ENCODE data around the gene RAB11FIP4. TPM values are rescaled to one million over a fixed set of nuclear protein-coding genes. Genes with fewer than 3 reads are reported as not detected.
"Not testable (repeated sequence)": the region's sequence is repeated elsewhere in the genome, so short reads cannot be mapped to it uniquely, and the experiment has no call there.

Gene RAB11FIP4
- total RNA-seq (10 to 100 TPM; 16.8 to 19.1 TPM), polyA plus RNA-seq (1 to 10 TPM; 5.2 to 8.9 TPM)
- long read RNA-seq, donor 1, partial matches to known transcripts = 0 of 2 reads
- long read RNA-seq, donor 1, other reads (novel, unspliced or antisense) = 0 of 2 reads
- long read RNA-seq, donor 2, partial matches to known transcripts = 0 of 1 reads
- long read RNA-seq, donor 2, other reads (novel, unspliced or antisense) = 0 of 1 reads
- long read RNA-seq, donor 3 = 0 reads
- long read RNA-seq, donor 4 = 0 reads
- long read RNA-seq, donor 5, full-length matches to known transcripts = 1 of 1 reads
- long read RNA-seq, donor 5, partial matches to known transcripts = 0 of 1 reads
- long read RNA-seq, donor 5, other reads (novel, unspliced or antisense) = 0 of 1 reads

GRCh38 chr17:31391496-31391949 lies at the start of gene RAB11FIP4:
Gene RAB11FIP4 (plus strand): TSS chr17:31391675. CDS start chr17:31391853, 178 bp downstream.
- 1% methylated on average over 65 of the region's 69 CpGs; no CpG with 5 or more reads in 1 of the 2 donors for WGBS, 2 donors
- Histone ChIP-seq H3K4me1 (ENCODE audit: control insufficient read depth in 5 of 5, insufficient read depth in 5 of 5, low read length in 5 of 5) (peaks cover 0 to 5% (median 0%) of the 10 kb centered on the region in 5 donors), H3K9me3 (ENCODE audit: control insufficient read depth in 4 of 4, insufficient read depth in 3 of 4, low read length in 3 of 4) (no peaks in the 10 kb centered on the region), H3K4me3 (peak within 1 kb of the TSS; percentile 36), H3K9ac (ENCODE audit: insufficient read depth in 1 of 2, low read length in 2 of 2) (no peak within 1 kb of the TSS), H3K27me3 (ENCODE audit: control insufficient read depth in 3 of 3, insufficient read depth in 3 of 3, low read length in 2 of 3) (peaks cover 0 to 31% (median 2%) of the 10 kb centered on the region in 3 donors), H3K36me3 (ENCODE audit: control insufficient read depth in 4 of 4, insufficient read depth in 4 of 4, low read length in 4 of 4) (no peaks in the 10 kb centered on the region), H3K27ac (ENCODE audit: low read depth in 1 of 2, low read length in 1 of 2) (no peak within 1 kb of the TSS)
- DNase-seq = peak; percentile 40 to 64 (median 48)
- ATAC-seq (ENCODE audit: insufficient read depth, low FRiP score) = no peak
- TF ChIP-seq, protein P1, sequence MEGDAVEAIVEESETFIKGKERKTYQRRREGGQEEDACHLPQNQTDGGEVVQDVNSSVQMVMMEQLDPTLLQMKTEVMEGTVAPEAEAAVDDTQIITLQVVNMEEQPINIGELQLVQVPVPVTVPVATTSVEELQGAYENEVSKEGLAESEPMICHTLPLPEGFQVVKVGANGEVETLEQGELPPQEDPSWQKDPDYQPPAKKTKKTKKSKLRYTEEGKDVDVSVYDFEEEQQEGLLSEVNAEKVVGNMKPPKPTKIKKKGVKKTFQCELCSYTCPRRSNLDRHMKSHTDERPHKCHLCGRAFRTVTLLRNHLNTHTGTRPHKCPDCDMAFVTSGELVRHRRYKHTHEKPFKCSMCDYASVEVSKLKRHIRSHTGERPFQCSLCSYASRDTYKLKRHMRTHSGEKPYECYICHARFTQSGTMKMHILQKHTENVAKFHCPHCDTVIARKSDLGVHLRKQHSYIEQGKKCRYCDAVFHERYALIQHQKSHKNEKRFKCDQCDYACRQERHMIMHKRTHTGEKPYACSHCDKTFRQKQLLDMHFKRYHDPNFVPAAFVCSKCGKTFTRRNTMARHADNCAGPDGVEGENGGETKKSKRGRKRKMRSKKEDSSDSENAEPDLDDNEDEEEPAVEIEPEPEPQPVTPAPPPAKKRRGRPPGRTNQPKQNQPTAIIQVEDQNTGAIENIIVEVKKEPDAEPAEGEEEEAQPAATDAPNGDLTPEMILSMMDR (IDR thresholded peaks at IDR 0.05; ENCODE audit: control extremely low read depth, extremely low read depth) = no peak

- DNase-seq; H3K4me1 ChIP-seq (ENCODE audit: control insufficient read depth in 5 of 5, insufficient read depth in 5 of 5, low read length in 5 of 5); H3K27ac ChIP-seq (ENCODE audit: low read depth in 1 of 2, low read length in 1 of 2); H3K27me3 ChIP-seq (ENCODE audit: control insufficient read depth in 3 of 3, insufficient read depth in 3 of 3, low read length in 2 of 3); H3K9ac ChIP-seq (ENCODE audit: insufficient read depth in 1 of 2, low read length in 2 of 2); H3K4me3 ChIP-seq; ATAC-seq (ENCODE audit: insufficient read depth, low FRiP score); H3K9me3 ChIP-seq (ENCODE audit: control insufficient read depth in 4 of 4, insufficient read depth in 3 of 4, low read length in 3 of 4): not testable (repeated sequence)
- WGBS, 2 donors = 92 to 95% methylated on average over 15 to 20 of the region's 34 CpGs
- H3K36me3 ChIP-seq (ENCODE audit: control insufficient read depth in 4 of 4, insufficient read depth in 4 of 4, low read length in 4 of 4) = peaks cover 3 to 15% (median 12%) of the 10 kb centered on the region in 4 donors
Observed at GRCh38 chr17:31345191-31345747, 46.2 kb upstream of the RAB11FIP4 start.

- Histone ChIP-seq H3K4me3 (no peak overlapping the region), H3K27me3 (ENCODE audit: control insufficient read depth in 3 of 3, insufficient read depth in 3 of 3, low read length in 2 of 3) (no peaks in the 10 kb centered on the region), H3K9me3 (ENCODE audit: control insufficient read depth in 4 of 4, insufficient read depth in 3 of 4, low read length in 3 of 4) (no peaks in the 10 kb centered on the region), H3K36me3 (ENCODE audit: control insufficient read depth in 4 of 4, insufficient read depth in 4 of 4, low read length in 4 of 4) (peaks cover 4 to 20% (median 13%) of the 10 kb centered on the region in 4 donors), H3K27ac (ENCODE audit: low read depth in 1 of 2, low read length in 1 of 2) (no peak overlapping the region), H3K4me1 (ENCODE audit: control insufficient read depth in 5 of 5, insufficient read depth in 5 of 5, low read length in 5 of 5) (no peaks in the 10 kb centered on the region), H3K9ac (ENCODE audit: insufficient read depth in 1 of 2, low read length in 2 of 2) (no peak overlapping the region)
- TF ChIP-seq, protein P1 (IDR thresholded peaks at IDR 0.05; ENCODE audit: control extremely low read depth, extremely low read depth) = no peak
- DNase-seq = no peak
- ATAC-seq (ENCODE audit: insufficient read depth, low FRiP score) = no peak
Observed at GRCh38 chr17:31349454-31349853, 42.0 kb upstream of the RAB11FIP4 start.

DNA sequence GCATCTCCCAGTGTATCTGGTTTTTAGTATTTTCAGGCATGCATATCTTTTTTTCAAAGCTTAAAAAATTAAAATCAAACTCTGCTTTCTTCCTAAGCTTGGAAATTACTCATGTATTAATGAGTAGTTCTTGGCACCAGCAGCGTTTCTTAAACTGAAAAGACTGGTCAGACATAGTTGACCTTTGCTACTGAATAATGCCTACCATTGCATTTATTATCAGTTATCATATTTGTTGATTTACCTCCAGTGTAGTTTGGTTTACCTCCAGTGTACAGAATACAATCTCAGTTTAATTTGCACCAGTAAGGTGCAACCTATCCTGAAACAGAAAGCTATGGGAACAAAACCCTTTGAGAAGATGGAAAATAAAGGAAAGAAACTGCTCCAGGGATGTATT lies 35.5 kb upstream of the RAB11FIP4 start:
- Histone ChIP-seq H3K9ac (ENCODE audit: insufficient read depth in 1 of 2, low read length in 2 of 2) (no peak overlapping the region), H3K36me3 (ENCODE audit: control insufficient read depth in 4 of 4, insufficient read depth in 4 of 4, low read length in 4 of 4) (peaks cover 4 to 20% (median 14%) of the 10 kb centered on the region in 4 donors), H3K4me1 (ENCODE audit: control insufficient read depth in 5 of 5, insufficient read depth in 5 of 5, low read length in 5 of 5) (peaks cover 0 to 34% (median 3%) of the 10 kb centered on the region in 5 donors), H3K27me3 (ENCODE audit: control insufficient read depth in 3 of 3, insufficient read depth in 3 of 3, low read length in 2 of 3) (no peaks in the 10 kb centered on the region), H3K9me3 (ENCODE audit: control insufficient read depth in 4 of 4, insufficient read depth in 3 of 4, low read length in 3 of 4) (no peaks in the 10 kb centered on the region), H3K27ac (ENCODE audit: low read depth in 1 of 2, low read length in 1 of 2) (no peak overlapping the region), H3K4me3 (no peak overlapping the region)
- 75 to 83% methylated on average over 1 of the region's 1 CpG for WGBS, 2 donors
- DNase-seq (no peak), ATAC-seq (ENCODE audit: insufficient read depth, low FRiP score) (no peak)
- TF ChIP-seq, protein P1 (IDR thresholded peaks at IDR 0.05; ENCODE audit: control extremely low read depth, extremely low read depth) = no peak

Data from lung (tissue), 16 donors.